Measurements from ENCODE around the gene IARS1. TPM values are rescaled to one million over a fixed set of nuclear protein-coding genes. Genes with fewer than 3 reads are reported as not detected.

The IARS1 gene
- total RNA-seq, 1 donor from 2014 or later, result 63.8 TPM

DNA sequence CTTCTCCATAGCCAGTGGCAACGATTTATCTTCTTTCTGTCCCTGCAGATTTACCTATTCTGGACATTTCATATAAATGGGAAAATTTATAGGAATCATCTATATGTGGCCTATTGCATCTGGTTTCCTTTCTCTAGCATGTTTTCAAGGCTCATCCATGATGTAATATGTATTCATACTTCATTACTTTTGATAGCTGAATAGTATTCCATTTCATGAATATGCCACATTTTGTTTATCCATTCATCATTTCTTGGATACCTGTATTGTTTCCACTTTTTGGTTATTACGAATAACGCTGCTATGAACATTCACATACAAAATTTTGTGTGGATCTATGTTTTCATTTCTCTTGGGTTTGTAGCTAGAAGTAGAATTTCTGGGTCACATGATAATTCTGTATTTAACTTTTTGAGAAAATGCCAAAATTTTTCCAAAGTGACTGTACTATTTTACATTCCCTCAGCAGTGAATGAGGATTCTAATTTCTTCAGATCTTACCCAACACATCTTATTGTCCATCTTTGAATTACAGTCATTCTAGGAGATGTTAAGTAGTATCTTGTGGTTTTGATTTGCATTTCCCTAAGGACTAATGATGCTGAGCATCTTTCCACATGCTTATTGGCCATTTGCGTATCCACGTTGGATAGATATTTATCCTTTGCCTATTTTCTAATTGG is 3.6 kb downstream of the IARS1 start:
- intact Hi-C loops (cut with DNase I), result loop anchor here (10.0 kb wide), 2 partner anchors 155 to 1085 kb away; no protein-coding TSS in a partner anchor
- H3K36me3 ChIP-seq, result peaks cover 0 to 30% of the 10 kb centered on the region in 2 donors
- no peaks in the 10 kb centered on the region for H3K9me3 ChIP-seq
- H3K27me3 ChIP-seq, result no peaks in the 10 kb centered on the region
- DNase-seq (ENCODE audit: extremely low spot score in 2 of 2), result no peak
- H3K27ac ChIP-seq, result no peak overlapping the region
- H3K4me1 ChIP-seq, result peaks cover 22% of the 10 kb centered on the region
- TF ChIP-seq, protein P1, sequence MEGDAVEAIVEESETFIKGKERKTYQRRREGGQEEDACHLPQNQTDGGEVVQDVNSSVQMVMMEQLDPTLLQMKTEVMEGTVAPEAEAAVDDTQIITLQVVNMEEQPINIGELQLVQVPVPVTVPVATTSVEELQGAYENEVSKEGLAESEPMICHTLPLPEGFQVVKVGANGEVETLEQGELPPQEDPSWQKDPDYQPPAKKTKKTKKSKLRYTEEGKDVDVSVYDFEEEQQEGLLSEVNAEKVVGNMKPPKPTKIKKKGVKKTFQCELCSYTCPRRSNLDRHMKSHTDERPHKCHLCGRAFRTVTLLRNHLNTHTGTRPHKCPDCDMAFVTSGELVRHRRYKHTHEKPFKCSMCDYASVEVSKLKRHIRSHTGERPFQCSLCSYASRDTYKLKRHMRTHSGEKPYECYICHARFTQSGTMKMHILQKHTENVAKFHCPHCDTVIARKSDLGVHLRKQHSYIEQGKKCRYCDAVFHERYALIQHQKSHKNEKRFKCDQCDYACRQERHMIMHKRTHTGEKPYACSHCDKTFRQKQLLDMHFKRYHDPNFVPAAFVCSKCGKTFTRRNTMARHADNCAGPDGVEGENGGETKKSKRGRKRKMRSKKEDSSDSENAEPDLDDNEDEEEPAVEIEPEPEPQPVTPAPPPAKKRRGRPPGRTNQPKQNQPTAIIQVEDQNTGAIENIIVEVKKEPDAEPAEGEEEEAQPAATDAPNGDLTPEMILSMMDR (IDR thresholded peaks at IDR 0.05), result no peak
- TF ChIP-seq POLR2AphosphoS5 (IDR thresholded peaks at IDR 0.05; ENCODE audit: insufficient read depth in 1 of 2, low read depth in 1 of 2) (no peak), POLR2A (IDR thresholded peaks at IDR 0.05) (no peak)
- H3K4me3 ChIP-seq, result no peak overlapping the region

DNA sequence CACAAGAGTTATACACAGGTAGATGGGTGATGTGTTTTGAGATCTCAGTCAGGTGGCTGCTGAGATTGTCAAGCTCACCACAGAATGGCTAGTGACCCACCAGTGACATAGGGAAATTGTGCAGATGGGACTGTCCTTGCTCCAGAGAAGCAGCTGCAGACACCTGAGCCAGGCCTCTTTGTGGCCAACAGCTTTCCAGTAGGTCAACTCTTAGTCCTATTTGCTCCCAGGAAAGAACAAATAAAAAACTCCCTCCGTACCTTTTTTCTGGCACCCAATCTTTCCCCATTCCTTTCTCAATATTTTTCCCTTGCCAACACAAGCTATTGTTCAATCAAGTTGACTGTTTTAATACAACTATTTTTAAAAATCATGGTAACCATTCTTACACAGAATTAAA is 14.2 kb downstream of the IARS1 start:
- Histone ChIP-seq H3K27me3 (no peaks in the 10 kb centered on the region), H3K36me3 (peaks cover 2 to 75% of the 10 kb centered on the region in 2 donors), H3K9me3 (no peaks in the 10 kb centered on the region), H3K27ac (no peak overlapping the region), H3K4me3 (no peak overlapping the region), H3K4me1 (no peaks in the 10 kb centered on the region)
- TF ChIP-seq POLR2AphosphoS5 (IDR thresholded peaks at IDR 0.05; ENCODE audit: insufficient read depth in 1 of 2, low read depth in 1 of 2) (no peak), POLR2A (IDR thresholded peaks at IDR 0.05) (no peak)
- TF ChIP-seq, protein P1 (IDR thresholded peaks at IDR 0.05), result no peak
- intact Hi-C loops (cut with DNase I), result no loop called here
- no peak for DNase-seq (ENCODE audit: extremely low spot score in 2 of 2)

DNA sequence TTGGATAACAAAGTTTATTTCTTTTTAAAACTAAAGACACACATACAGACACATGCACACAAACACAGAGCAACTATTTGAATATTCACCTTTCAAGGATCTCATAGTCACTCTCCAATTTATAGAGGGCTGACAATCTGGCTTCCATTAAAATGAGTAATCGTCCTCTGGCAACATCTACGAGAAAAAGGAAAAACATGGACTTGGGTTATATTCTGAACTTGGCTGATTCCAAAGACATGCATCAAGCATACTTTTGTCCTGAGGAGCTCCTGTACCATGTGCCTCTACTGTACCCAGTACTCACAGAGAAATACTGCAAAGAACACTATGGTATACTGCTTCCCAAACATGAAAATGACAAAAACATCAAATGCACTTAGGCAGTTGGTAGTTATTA is 15.4 kb downstream of the IARS1 start:
- Histone ChIP-seq H3K27ac (no peak overlapping the region), H3K9me3 (no peaks in the 10 kb centered on the region), H3K4me3 (no peak overlapping the region), H3K4me1 (no peaks in the 10 kb centered on the region), H3K27me3 (no peaks in the 10 kb centered on the region), H3K36me3 (peaks cover 2 to 72% of the 10 kb centered on the region in 2 donors)
- no peak for DNase-seq (ENCODE audit: extremely low spot score in 2 of 2)
- intact Hi-C loops (cut with DNase I), result no loop called here
- TF ChIP-seq POLR2A (IDR thresholded peaks at IDR 0.05) (no peak), POLR2AphosphoS5 (IDR thresholded peaks at IDR 0.05; ENCODE audit: insufficient read depth in 1 of 2, low read depth in 1 of 2) (no peak)
- TF ChIP-seq, protein P1 (IDR thresholded peaks at IDR 0.05), result no peak

DNA sequence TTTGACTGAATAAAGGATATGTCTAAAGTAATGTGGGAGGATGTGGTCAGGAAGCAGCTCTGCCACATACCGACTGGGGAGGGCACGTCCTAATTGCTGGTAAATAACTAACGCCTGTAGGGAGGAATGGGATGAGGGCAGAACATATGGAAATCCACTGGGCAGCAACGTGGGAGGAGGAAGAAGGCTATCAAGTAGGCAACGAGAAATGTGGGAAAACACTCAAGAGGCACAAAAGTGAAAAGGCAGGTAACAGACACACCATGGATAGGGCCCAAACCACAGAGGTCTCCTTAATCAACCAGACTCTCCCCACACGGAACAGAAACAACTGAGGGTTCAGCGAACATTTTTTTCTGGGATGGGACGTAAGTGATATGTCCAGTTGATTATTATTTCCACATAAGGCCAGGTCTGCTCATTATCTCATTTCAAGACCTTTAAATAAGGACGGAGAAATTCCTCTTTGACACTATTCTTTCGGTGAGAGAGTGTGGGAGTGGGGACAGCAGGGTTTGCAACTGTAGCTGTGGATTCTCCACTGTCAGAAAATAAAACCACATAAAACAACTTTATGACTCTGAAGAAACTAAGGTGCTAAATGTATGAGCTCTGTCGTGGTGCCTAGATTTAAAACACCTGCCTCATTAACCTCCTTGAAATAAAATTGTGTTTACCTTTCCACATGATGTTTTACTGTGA is 17.0 kb downstream of the IARS1 start:
- Histone ChIP-seq H3K36me3 (peaks cover 2 to 70% of the 10 kb centered on the region in 2 donors), H3K27ac (no peak overlapping the region), H3K4me3 (no peak overlapping the region), H3K4me1 (no peaks in the 10 kb centered on the region), H3K27me3 (no peaks in the 10 kb centered on the region), H3K9me3 (no peaks in the 10 kb centered on the region)
- DNase-seq (ENCODE audit: extremely low spot score in 2 of 2), result no peak
- intact Hi-C loops (cut with DNase I), result no loop called here
- TF ChIP-seq POLR2AphosphoS5 (IDR thresholded peaks at IDR 0.05; ENCODE audit: insufficient read depth in 1 of 2, low read depth in 1 of 2) (no peak), POLR2A (IDR thresholded peaks at IDR 0.05) (no peak)
- TF ChIP-seq, protein P1 (IDR thresholded peaks at IDR 0.05), result no peak

DNA sequence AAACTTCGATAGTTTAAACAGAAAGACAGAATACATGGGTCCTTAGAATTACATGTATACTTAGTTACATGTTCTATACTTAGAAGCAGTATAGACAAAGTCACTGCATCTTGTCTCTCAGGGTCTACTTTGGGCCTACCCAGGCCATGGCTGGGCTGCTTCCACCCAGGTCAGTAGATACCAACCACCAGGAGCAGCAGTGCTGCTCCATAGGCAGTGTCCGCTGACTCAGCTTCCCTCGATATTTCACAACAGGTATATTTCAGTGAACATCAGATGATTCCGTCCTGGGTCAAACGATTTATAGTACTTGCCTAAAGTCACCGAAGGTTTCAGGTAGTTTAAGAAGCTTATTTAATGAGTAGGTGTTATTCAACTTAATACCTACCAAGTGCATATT is 18.0 kb downstream of the IARS1 start:
- Histone ChIP-seq H3K27me3 (no peaks in the 10 kb centered on the region), H3K27ac (no peak overlapping the region), H3K9me3 (no peaks in the 10 kb centered on the region), H3K4me1 (no peaks in the 10 kb centered on the region), H3K4me3 (no peak overlapping the region), H3K36me3 (peaks cover 2 to 78% of the 10 kb centered on the region in 2 donors)
- no peak for DNase-seq (ENCODE audit: extremely low spot score in 2 of 2)
- TF ChIP-seq, protein P1 (IDR thresholded peaks at IDR 0.05), result no peak
- TF ChIP-seq POLR2AphosphoS5 (IDR thresholded peaks at IDR 0.05; ENCODE audit: insufficient read depth in 1 of 2, low read depth in 1 of 2) (no peak), POLR2A (IDR thresholded peaks at IDR 0.05) (no peak)
- intact Hi-C loops (cut with DNase I), result no loop called here

Data from vagina (tissue), 2 donors.